G401.6 (cell line): ENCODE data around the gene MGLL.

ENCODE experiments used
- FAIRE-seq: peaks from 2 replicates; lab custom pipeline; 2012; peaks lifted over from hg19 to GRCh38; lab: Jason Lieb, UNC

The MGLL gene

GRCh38 chr3:127738192-127738840, 84.0 kb downstream of the MGLL start:
- no peak for FAIRE-seq

GRCh38 chr3:127736801-127737539, 85.3 kb downstream of the MGLL start:
- no peak for FAIRE-seq

GRCh38 chr3:127735767-127736693, 86.3 kb downstream of the MGLL start:
- no peak for FAIRE-seq

- no peak for FAIRE-seq
Observed at GRCh38 chr3:127734754-127735473, 87.4 kb downstream of the MGLL start.

- FAIRE-seq = no peak
Observed at GRCh38 chr3:127734181-127734720, 88.1 kb downstream of the MGLL start.

GRCh38 chr3:127733781-127734180, 88.5 kb downstream of the MGLL start:
- FAIRE-seq = no peak

- FAIRE-seq = no peak
Observed at GRCh38 chr3:127732879-127733350, 89.4 kb downstream of the MGLL start.

- no peak for FAIRE-seq
Observed at GRCh38 chr3:127732303-127732702, 90.0 kb downstream of the MGLL start.

GRCh38 chr3:127731546-127732289, 90.6 kb downstream of the MGLL start:
- no peak for FAIRE-seq

- no peak for FAIRE-seq
Observed at GRCh38 chr3:127730666-127731295, 91.5 kb downstream of the MGLL start.

- FAIRE-seq = no peak
Observed at GRCh38 chr3:127730171-127730570, 92.1 kb downstream of the MGLL start.

GRCh38 chr3:127729556-127730056, 92.7 kb downstream of the MGLL start:
- FAIRE-seq = no peak

- no peak for FAIRE-seq
Observed at GRCh38 chr3:127728417-127729015, 93.8 kb downstream of the MGLL start.

- no peak for FAIRE-seq
Observed at GRCh38 chr3:127726894-127727293, 95.4 kb downstream of the MGLL start.

GRCh38 chr3:127723011-127723567, 99.2 kb downstream of the MGLL start:
- FAIRE-seq = no peak

- no peak for FAIRE-seq
Observed at GRCh38 chr3:127722091-127722784, 100.1 kb downstream of the MGLL start.

- FAIRE-seq = no peak
Observed at GRCh38 chr3:127720985-127721935, 101.1 kb downstream of the MGLL start.
